ENCODE results near the gene CR2. TPM values are rescaled to one million over a fixed set of nuclear protein-coding genes. Genes with fewer than 3 reads are reported as not detected.
"Not testable (repeated sequence)": the region's sequence is repeated elsewhere in the genome, so short reads cannot be mapped to it uniquely, and the experiment has no call there.

Gene CR2
- total RNA-seq, 4 donors from 2014 or later, result 0.07 to 0.15 TPM; not detected in 2

- no peak for ATAC-seq
Observed at GRCh38 chr1:207431508-207431907, 22.6 kb upstream of the CR2 start.

GRCh38 chr1:207433435-207433834 is 20.7 kb upstream of the CR2 start:
- no peak for DNase-seq
- H3K4me3 ChIP-seq, result no peak overlapping the region
- in situ Hi-C loops (cut with MboI; ENCODE audit: low sequenced_read_pairs in 4 of 4), result no loop called here
- no peaks in the 10 kb centered on the region for H3K4me1 ChIP-seq
- ATAC-seq, result no peak
- H3K36me3 ChIP-seq, result no peaks in the 10 kb centered on the region
- no peak for TF ChIP-seq CTCF (IDR thresholded peaks at IDR 0.05 in 4 of 5, conservative IDR thresholded peaks at IDR 0.05 in 1 of 5)
- H3K9me3 ChIP-seq, result no peaks in the 10 kb centered on the region
- H3K27ac ChIP-seq, result no peak overlapping the region
- intact Hi-C loops (cut with DNase I; ENCODE audit: low total_unique reads), result no loop called here
- peaks cover 0 to 4% (median 0%) of the 10 kb centered on the region in 3 donors for H3K27me3 ChIP-seq

More at GRCh38 chr1:207431508-207431907, 22.6 kb upstream of the CR2 start:
- in situ Hi-C loops (cut with MboI; ENCODE audit: low sequenced_read_pairs in 4 of 4), result no loop called here
- DNase-seq, result no peak
- intact Hi-C loops (cut with DNase I; ENCODE audit: low total_unique reads), result no loop called here
- Histone ChIP-seq H3K9me3 (no peaks in the 10 kb centered on the region), H3K4me3 (no peak overlapping the region), H3K36me3 (no peaks in the 10 kb centered on the region), H3K27me3 (peaks cover 0 to 4% (median 0%) of the 10 kb centered on the region in 3 donors), H3K27ac (no peak overlapping the region), H3K4me1 (no peaks in the 10 kb centered on the region)
- TF ChIP-seq CTCF (IDR thresholded peaks at IDR 0.05 in 4 of 5, conservative IDR thresholded peaks at IDR 0.05 in 1 of 5), result no peak
- TF ChIP-seq POLR2A (IDR thresholded peaks at IDR 0.05), result no peak

GRCh38 chr1:207436746-207437145 is 17.4 kb upstream of the CR2 start:
- H3K4me1 ChIP-seq; DNase-seq; H3K27ac ChIP-seq; in situ Hi-C loops (cut with MboI; ENCODE audit: low sequenced_read_pairs in 4 of 4); intact Hi-C loops (cut with DNase I; ENCODE audit: low total_unique reads); H3K9me3 ChIP-seq; H3K27me3 ChIP-seq; ATAC-seq; H3K4me3 ChIP-seq; H3K36me3 ChIP-seq: not testable (repeated sequence)

GRCh38 chr1:207440626-207441025 is 13.5 kb upstream of the CR2 start:
- H3K9me3 ChIP-seq, result no peaks in the 10 kb centered on the region
- in situ Hi-C loops (cut with MboI; ENCODE audit: low sequenced_read_pairs in 4 of 4) (no loop called here), intact Hi-C loops (cut with DNase I; ENCODE audit: low total_unique reads) (no loop called here)
- no peak for DNase-seq
- H3K27ac ChIP-seq, result no peak overlapping the region
- H3K4me3 ChIP-seq, result no peak overlapping the region
- TF ChIP-seq CTCF (IDR thresholded peaks at IDR 0.05 in 4 of 5, conservative IDR thresholded peaks at IDR 0.05 in 1 of 5), result no peak
- TF ChIP-seq POLR2A (IDR thresholded peaks at IDR 0.05), result no peak
- no peaks in the 10 kb centered on the region for H3K36me3 ChIP-seq
- no peaks in the 10 kb centered on the region for H3K4me1 ChIP-seq
- H3K27me3 ChIP-seq, result no peaks in the 10 kb centered on the region
- no peak for ATAC-seq

- Histone ChIP-seq H3K4me3 (no peak overlapping the region), H3K9me3 (no peaks in the 10 kb centered on the region), H3K36me3 (no peaks in the 10 kb centered on the region), H3K27ac (no peak overlapping the region), H3K27me3 (peaks cover 0 to 6% (median 0%) of the 10 kb centered on the region in 3 donors), H3K4me1 (no peaks in the 10 kb centered on the region)
- DNase-seq (no peak), ATAC-seq (no peak)
- intact Hi-C loops (cut with DNase I; ENCODE audit: low total_unique reads) (no loop called here), in situ Hi-C loops (cut with MboI; ENCODE audit: low sequenced_read_pairs in 4 of 4) (no loop called here)
- TF ChIP-seq POLR2A (IDR thresholded peaks at IDR 0.05), result no peak
- no peak for TF ChIP-seq CTCF (IDR thresholded peaks at IDR 0.05 in 4 of 5, conservative IDR thresholded peaks at IDR 0.05 in 1 of 5)
Observed at GRCh38 chr1:207444514-207445217, 9.5 kb upstream of the CR2 start.
